ENCODE data around the gene SLC18A2.

Gene SLC18A2

DNA sequence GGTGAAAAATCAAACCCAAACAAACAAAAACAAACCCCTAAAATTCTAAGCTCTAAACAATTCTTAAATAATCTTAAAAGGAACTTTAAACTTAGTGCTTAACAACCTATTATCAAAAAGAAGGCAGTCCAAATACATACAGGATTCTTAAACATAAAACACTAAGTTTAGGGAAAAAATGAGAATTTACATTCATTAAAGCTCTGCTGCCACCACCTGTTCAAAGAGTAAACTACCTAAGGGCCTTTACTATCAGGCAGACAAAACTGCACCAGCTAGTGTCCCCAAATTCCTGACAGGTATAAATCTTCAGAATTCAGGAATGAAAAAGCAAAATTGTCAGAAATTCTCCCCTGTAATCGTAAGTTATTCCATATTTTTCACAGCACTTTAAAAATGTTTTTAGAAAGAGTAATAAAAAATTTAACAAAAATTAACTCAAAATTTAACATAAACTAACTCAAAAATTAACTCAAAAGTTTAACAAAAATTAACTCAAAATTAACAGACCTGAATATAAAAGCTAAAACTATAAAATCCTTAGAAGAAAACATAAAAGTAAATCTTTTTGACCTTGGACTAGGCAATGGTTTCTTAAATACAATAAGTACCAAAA, 79.2 kb downstream of the SLC18A2 start:
- no peak for DNase-seq

DNA sequence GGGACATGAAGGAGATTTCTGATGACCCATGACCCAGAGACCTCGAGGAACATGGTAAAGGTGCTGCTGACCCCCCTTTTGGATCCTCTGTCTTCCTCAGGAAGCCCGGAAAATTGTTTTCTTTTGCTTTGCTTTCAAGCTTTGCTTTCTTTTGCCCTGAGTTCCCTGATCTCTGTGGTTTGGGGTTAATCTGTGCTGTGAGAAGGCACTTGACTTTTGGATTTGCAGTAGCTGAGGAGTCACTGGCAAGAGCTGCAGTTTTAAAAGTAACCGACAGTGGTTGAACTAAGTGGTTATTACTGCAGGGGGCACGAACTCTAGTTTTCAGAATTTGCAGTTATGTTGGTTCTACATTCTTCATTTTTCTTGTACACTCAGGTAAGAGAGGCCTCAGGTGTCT, 81.3 kb downstream of the SLC18A2 start:
- no peak for DNase-seq

DNA sequence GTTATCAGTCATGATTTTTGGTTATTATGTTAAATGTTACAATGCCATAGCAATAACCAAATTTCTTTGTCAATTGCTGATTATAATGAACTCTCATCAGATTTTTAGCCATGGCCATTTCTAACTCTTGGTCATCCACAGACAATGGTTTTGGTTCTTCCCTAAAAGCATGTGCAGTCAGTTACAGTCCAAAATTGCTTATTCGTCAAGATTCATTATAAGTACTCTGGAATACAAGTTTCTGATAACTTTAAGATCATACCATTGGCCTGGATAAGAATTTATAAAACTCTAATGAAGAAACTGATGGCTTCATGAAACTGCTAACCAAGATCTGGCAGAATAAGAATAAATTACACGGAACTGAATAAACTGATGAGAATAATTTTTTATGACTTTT, 83.5 kb downstream of the SLC18A2 start:
- no peak for DNase-seq

DNA sequence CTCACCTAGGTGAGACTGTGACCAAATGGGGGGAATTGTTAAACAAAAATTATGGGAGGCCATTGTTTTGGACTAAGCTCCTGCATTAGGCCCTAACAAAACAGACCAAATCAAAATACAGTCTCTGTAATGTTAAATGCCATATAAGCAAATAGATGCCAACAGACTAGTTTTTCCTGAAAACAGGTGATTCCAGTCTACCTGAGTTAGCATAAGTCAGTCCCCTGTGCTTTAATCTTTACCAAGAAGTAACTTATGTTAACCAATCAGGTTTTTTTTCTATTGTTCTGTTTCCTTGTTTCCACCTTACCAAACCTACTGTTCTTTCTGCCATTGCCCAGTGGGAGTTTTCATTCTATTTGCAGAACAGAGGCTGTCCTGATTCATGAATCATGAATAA, 86.3 kb downstream of the SLC18A2 start:
- no peak for DNase-seq

All from activated naive CD4-positive, alpha-beta T cell (primary cell).